Measurements from ENCODE around the gene FGF6. TPM values are rescaled to one million over a fixed set of nuclear protein-coding genes. Genes with fewer than 3 reads are reported as not detected.

Gene FGF6
- total RNA-seq, 1 donor from 2014 or later, result not detected

- Histone ChIP-seq H2AFZ (ENCODE audit: low read depth, low read length) (no peak overlapping the region), H3K9ac (ENCODE audit: low read length) (no peak overlapping the region), H3K36me3 (ENCODE audit: insufficient read depth, low read length) (no peaks in the 10 kb centered on the region), H4K20me1 (ENCODE audit: insufficient read depth, low read length) (no peaks in the 10 kb centered on the region), H3K4me2 (ENCODE audit: low read length) (no peak overlapping the region), H3K9me3 (ENCODE audit: insufficient read depth, low read depth, low read length) (no peaks in the 10 kb centered on the region), H3K27ac (ENCODE audit: low read depth, low read length) (no peak overlapping the region), H3K4me3 (ENCODE audit: insufficient read depth, low read depth, low read length) (no peak overlapping the region), H3K79me2 (ENCODE audit: insufficient read depth, low read length) (no peaks in the 10 kb centered on the region), H3K27me3 (ENCODE audit: insufficient read depth, low read length) (peaks cover 12% of the 10 kb centered on the region), H3K4me1 (ENCODE audit: insufficient read depth, low read length) (no peaks in the 10 kb centered on the region)
- no peak overlapping the region for H3K4me3 Mint-ChIP-seq (ENCODE audit: unreplicated experiment)
- H3K27me3 Mint-ChIP-seq (ENCODE audit: low read depth, unreplicated experiment), result peaks cover 26% of the 10 kb centered on the region
- no peak overlapping the region for H3K27ac Mint-ChIP-seq (ENCODE audit: unreplicated experiment)
- H3K9me3 Mint-ChIP-seq (ENCODE audit: unreplicated experiment), result no peaks in the 10 kb centered on the region
- no peak for TF ChIP-seq CTCF (IDR thresholded peaks at IDR 0.05; ENCODE audit: insufficient read depth, low read depth, low read length)
- no peak for TF ChIP-seq EZH2 (IDR thresholded peaks at IDR 0.05; ENCODE audit: insufficient read depth, low read length)
- H3K4me1 Mint-ChIP-seq (ENCODE audit: low read depth, unreplicated experiment), result peaks cover 5% of the 10 kb centered on the region
- H3K36me3 Mint-ChIP-seq (ENCODE audit: low read depth, unreplicated experiment), result no peaks in the 10 kb centered on the region
- no peak for DNase-seq (ENCODE audit: low read depth)
- no peak for FAIRE-seq
These were observed 25.4 kb downstream of the FGF6 start for GRCh38 chr12:4420138-4420670.

- Mint-ChIP-seq H3K4me3 (ENCODE audit: unreplicated experiment) (no peak overlapping the region), H3K4me1 (ENCODE audit: low read depth, unreplicated experiment) (peaks cover 10% of the 10 kb centered on the region), H3K9me3 (ENCODE audit: unreplicated experiment) (no peaks in the 10 kb centered on the region), H3K36me3 (ENCODE audit: low read depth, unreplicated experiment) (no peaks in the 10 kb centered on the region), H3K27me3 (ENCODE audit: low read depth, unreplicated experiment) (peaks cover 21% of the 10 kb centered on the region), H3K27ac (ENCODE audit: unreplicated experiment) (no peak overlapping the region)
- no peak overlapping the region for H3K4me2 ChIP-seq (ENCODE audit: low read length)
- FAIRE-seq, result no peak
- no peaks in the 10 kb centered on the region for H3K4me1 ChIP-seq (ENCODE audit: insufficient read depth, low read length)
- no peak overlapping the region for H2AFZ ChIP-seq (ENCODE audit: low read depth, low read length)
- H3K9me3 ChIP-seq (ENCODE audit: insufficient read depth, low read depth, low read length), result no peaks in the 10 kb centered on the region
- TF ChIP-seq CTCF (IDR thresholded peaks at IDR 0.05; ENCODE audit: insufficient read depth, low read depth, low read length) (no peak), EZH2 (IDR thresholded peaks at IDR 0.05; ENCODE audit: insufficient read depth, low read length) (no peak)
- H3K79me2 ChIP-seq (ENCODE audit: insufficient read depth, low read length), result no peaks in the 10 kb centered on the region
- no peaks in the 10 kb centered on the region for H3K36me3 ChIP-seq (ENCODE audit: insufficient read depth, low read length)
- no peak overlapping the region for H3K9ac ChIP-seq (ENCODE audit: low read length)
- H3K27me3 ChIP-seq (ENCODE audit: insufficient read depth, low read length), result peaks cover 12% of the 10 kb centered on the region
- no peak overlapping the region for H3K27ac ChIP-seq (ENCODE audit: low read depth, low read length)
- no peak overlapping the region for H3K4me3 ChIP-seq (ENCODE audit: insufficient read depth, low read depth, low read length)
- DNase-seq (ENCODE audit: low read depth), result no peak
- H4K20me1 ChIP-seq (ENCODE audit: insufficient read depth, low read length), result no peaks in the 10 kb centered on the region
These were observed 26.7 kb downstream of the FGF6 start for GRCh38 chr12:4418913-4419312.

- Mint-ChIP-seq H3K27me3 (ENCODE audit: low read depth, unreplicated experiment) (peaks cover 21% of the 10 kb centered on the region), H3K9me3 (ENCODE audit: unreplicated experiment) (no peaks in the 10 kb centered on the region), H3K36me3 (ENCODE audit: low read depth, unreplicated experiment) (no peaks in the 10 kb centered on the region), H3K4me3 (ENCODE audit: unreplicated experiment) (no peak overlapping the region), H3K4me1 (ENCODE audit: low read depth, unreplicated experiment) (peaks cover 10% of the 10 kb centered on the region), H3K27ac (ENCODE audit: unreplicated experiment) (no peak overlapping the region)
- DNase-seq (ENCODE audit: low read depth) (no peak), FAIRE-seq (no peak)
- no peak overlapping the region for H2AFZ ChIP-seq (ENCODE audit: low read depth, low read length)
- no peak overlapping the region for H3K27ac ChIP-seq (ENCODE audit: low read depth, low read length)
- H3K27me3 ChIP-seq (ENCODE audit: insufficient read depth, low read length), result peaks cover 14% of the 10 kb centered on the region
- H3K9me3 ChIP-seq (ENCODE audit: insufficient read depth, low read depth, low read length), result no peaks in the 10 kb centered on the region
- H3K4me3 ChIP-seq (ENCODE audit: insufficient read depth, low read depth, low read length), result no peak overlapping the region
- TF ChIP-seq EZH2 (IDR thresholded peaks at IDR 0.05; ENCODE audit: insufficient read depth, low read length) (no peak), CTCF (IDR thresholded peaks at IDR 0.05; ENCODE audit: insufficient read depth, low read depth, low read length) (no peak)
- no peaks in the 10 kb centered on the region for H3K79me2 ChIP-seq (ENCODE audit: insufficient read depth, low read length)
- no peak overlapping the region for H3K9ac ChIP-seq (ENCODE audit: low read length)
- no peak overlapping the region for H3K4me2 ChIP-seq (ENCODE audit: low read length)
- no peaks in the 10 kb centered on the region for H3K4me1 ChIP-seq (ENCODE audit: insufficient read depth, low read length)
- H4K20me1 ChIP-seq (ENCODE audit: insufficient read depth, low read length), result no peaks in the 10 kb centered on the region
- H3K36me3 ChIP-seq (ENCODE audit: insufficient read depth, low read length), result no peaks in the 10 kb centered on the region
These were observed 27.7 kb downstream of the FGF6 start for GRCh38 chr12:4417936-4418335.
